ENCODE results near the gene ERC2.
"Not testable (repeated sequence)": the region's sequence is repeated elsewhere in the genome, so short reads cannot be mapped to it uniquely, and the experiment has no call there.

The ERC2 gene

GRCh38 chr3:56468184-56469106 is at the start of gene ERC2:
TSS of gene ERC2 (minus strand) at chr3:56468467.
- DNase-seq (ENCODE audit: low spot score) (peak; percentile 94), FAIRE-seq (no peak)

GRCh38 chr3:56502738-56503137 is 34.5 kb upstream of the ERC2 start:
- no peak for DNase-seq (ENCODE audit: low spot score)
- FAIRE-seq = no peak

- DNase-seq (ENCODE audit: low spot score); FAIRE-seq: not testable (repeated sequence)
Measured at GRCh38 chr3:56496376-56496775, 28.1 kb upstream of the ERC2 start.

GRCh38 chr3:56494679-56495322 is 26.5 kb upstream of the ERC2 start:
- no peak for FAIRE-seq
- DNase-seq (ENCODE audit: low spot score) = peak; percentile 85

GRCh38 chr3:56491566-56491965 is 23.3 kb upstream of the ERC2 start:
- no peak for DNase-seq (ENCODE audit: low spot score)
- no peak for FAIRE-seq

- no peak for FAIRE-seq
- DNase-seq (ENCODE audit: low spot score) = no peak
Measured at GRCh38 chr3:56488812-56489600, 20.7 kb upstream of the ERC2 start.

GRCh38 chr3:56484525-56485032 is 16.3 kb upstream of the ERC2 start:
- no peak for DNase-seq (ENCODE audit: low spot score)
- no peak for FAIRE-seq

- FAIRE-seq (no peak), DNase-seq (ENCODE audit: low spot score) (no peak)
Measured at GRCh38 chr3:56484122-56484521, 15.9 kb upstream of the ERC2 start.

GRCh38 chr3:56477646-56478045 is 9.4 kb upstream of the ERC2 start:
- DNase-seq (ENCODE audit: low spot score) = no peak
- FAIRE-seq = no peak

GRCh38 chr3:56476771-56477170 is 8.5 kb upstream of the ERC2 start:
- FAIRE-seq (no peak), DNase-seq (ENCODE audit: low spot score) (no peak)

GRCh38 chr3:56471771-56472170 is 3.5 kb upstream of the ERC2 start:
- DNase-seq (ENCODE audit: low spot score) (no peak), FAIRE-seq (no peak)

GRCh38 chr3:56469141-56469540 is 874 bp upstream of the ERC2 start:
- no peak for DNase-seq (ENCODE audit: low spot score)
- no peak for FAIRE-seq

- peak; percentile 41 for DNase-seq (ENCODE audit: low spot score)
- FAIRE-seq = no peak
Measured at GRCh38 chr3:56467801-56468183, 475 bp downstream of the ERC2 start.

GRCh38 chr3:56467108-56467507 is 1.2 kb downstream of the ERC2 start:
- FAIRE-seq (peak; percentile 27), DNase-seq (ENCODE audit: low spot score) (peak; percentile 94)

GRCh38 chr3:56459719-56460118 is 8.5 kb downstream of the ERC2 start:
- no peak for DNase-seq (ENCODE audit: low spot score)

GRCh38 chr3:56459104-56459496 is 9.2 kb downstream of the ERC2 start:
- DNase-seq (ENCODE audit: low spot score) (no peak), FAIRE-seq (no peak)

More at GRCh38 chr3:56459719-56460118, 8.5 kb downstream of the ERC2 start:
- no peak for FAIRE-seq

GRCh38 chr3:56458496-56459103 is 9.7 kb downstream of the ERC2 start:
- no peak for DNase-seq (ENCODE audit: low spot score)
- FAIRE-seq = no peak

- FAIRE-seq (no peak), DNase-seq (ENCODE audit: low spot score) (no peak)
Measured at GRCh38 chr3:56456117-56456516, 12.2 kb downstream of the ERC2 start.

- FAIRE-seq (no peak), DNase-seq (ENCODE audit: low spot score) (no peak)
Measured at GRCh38 chr3:56453011-56453410, 15.3 kb downstream of the ERC2 start.

- no peak for FAIRE-seq
- no peak for DNase-seq (ENCODE audit: low spot score)
Measured at GRCh38 chr3:56452085-56452484, 16.2 kb downstream of the ERC2 start.

GRCh38 chr3:56443372-56443771 is 24.9 kb downstream of the ERC2 start:
- no peak for DNase-seq (ENCODE audit: low spot score)

More at GRCh38 chr3:56443372-56443771, 24.9 kb downstream of the ERC2 start:
- no peak for FAIRE-seq

Measured in urothelium cell line (cell line).